NCI-H526 treated with DMSO at 0.1 percent for 48 hours (cell line): ENCODE measurements around the gene WFDC10A.
"Not testable (repeated sequence)": the region's sequence is repeated elsewhere in the genome, so short reads cannot be mapped to it uniquely, and the experiment has no call there.

ENCODE experiments used
- DNase-seq: peaks from one replicate; lab custom pipeline; 2025; lab: John Stamatoyannopoulos, UW

WFDC10A gene

DNA sequence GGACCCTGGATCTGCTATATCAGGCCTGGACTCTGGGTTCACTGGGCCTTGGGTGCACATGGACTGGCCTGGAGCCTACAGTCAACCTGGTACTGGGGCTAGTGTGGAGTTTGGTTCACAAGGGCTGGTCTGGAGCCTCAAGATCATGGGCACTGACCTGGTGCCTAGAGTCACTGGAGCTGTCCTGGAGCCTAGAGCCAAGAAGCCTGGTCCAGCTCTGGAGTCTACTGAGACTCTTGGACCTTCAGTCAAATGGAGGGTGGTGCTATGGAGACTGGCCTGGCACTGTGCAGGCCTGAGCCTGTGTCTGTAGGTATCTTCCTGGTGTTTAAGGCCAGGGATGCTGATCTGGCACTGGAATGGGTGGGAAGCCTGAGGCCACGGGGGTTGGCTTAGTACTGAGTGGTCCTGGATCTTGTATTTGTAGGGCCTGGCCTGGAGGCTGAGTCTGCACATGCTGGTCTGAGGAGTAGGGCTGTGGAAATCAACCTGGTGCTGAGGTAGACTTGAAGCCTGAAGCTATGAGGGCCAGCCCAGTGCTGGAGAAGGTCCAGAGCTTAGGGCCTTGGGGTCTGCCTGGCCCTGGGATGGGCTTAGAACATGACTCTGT lies 18.0 kb downstream of the WFDC10A start:
- no peak for DNase-seq

DNA sequence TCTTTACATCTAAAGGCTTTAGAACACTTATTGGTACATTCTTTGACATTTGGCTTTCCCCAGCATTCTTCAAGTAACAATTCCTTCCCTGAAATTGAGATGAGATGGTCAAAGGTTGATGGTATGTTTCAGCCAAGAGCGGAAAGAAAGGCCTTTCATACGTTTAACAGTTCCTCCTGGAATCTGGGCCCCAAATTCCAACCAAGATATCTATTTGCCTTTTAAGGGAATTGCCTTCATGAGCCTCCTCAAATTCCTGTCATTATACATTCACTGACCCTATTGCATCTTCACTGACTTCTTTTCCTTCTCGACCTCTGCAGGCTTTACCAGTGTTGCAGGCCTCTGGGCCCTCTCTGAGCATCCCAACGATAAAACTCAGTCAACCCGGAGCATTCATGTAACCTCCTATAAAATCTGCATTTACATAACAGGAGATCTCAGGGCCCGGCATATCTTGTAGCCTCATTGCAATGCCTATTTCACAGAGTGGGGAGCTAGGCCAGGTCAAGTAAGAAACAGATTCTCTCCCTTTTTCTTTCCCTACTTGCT lies 19.8 kb downstream of the WFDC10A start:
- no peak for DNase-seq

DNA sequence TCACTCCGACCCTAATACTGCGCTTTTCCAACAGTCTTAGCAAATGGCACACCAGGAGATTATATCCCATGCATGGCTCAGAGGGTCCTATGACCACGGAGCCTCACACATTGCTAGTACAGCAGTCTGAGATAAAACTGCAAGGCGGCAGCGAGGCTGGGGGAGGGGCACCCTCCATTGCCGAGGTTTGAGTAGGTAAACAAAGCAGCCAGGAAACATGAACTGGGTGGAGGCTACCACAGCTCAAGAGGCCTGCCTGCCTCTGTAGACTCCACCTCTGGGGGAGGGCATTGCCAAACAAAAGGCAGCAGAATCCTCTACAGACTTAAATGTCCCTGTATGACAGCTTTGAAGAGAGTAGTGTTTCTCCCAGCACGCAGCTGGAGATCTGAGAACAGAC lies 22.2 kb downstream of the WFDC10A start:
- DNase-seq = not testable (repeated sequence)

DNA sequence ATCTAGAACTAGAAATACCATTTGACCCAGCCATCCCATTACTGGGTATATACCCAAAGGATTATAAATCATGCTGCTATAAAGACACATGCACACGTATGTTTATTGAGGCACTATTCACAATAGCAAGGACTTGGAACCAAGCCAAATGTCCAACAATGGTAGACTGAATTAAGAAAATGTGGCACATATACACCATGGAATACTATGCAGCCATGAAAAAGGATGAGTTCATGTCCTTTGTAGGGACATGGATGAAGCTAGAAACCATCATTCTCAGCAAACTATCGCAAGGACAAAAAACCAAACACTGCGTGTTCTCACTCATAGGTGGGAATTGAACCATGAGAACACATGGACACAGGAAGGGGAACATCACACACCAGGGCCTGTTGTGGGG lies 27.5 kb downstream of the WFDC10A start:
- DNase-seq = not testable (repeated sequence)

DNA sequence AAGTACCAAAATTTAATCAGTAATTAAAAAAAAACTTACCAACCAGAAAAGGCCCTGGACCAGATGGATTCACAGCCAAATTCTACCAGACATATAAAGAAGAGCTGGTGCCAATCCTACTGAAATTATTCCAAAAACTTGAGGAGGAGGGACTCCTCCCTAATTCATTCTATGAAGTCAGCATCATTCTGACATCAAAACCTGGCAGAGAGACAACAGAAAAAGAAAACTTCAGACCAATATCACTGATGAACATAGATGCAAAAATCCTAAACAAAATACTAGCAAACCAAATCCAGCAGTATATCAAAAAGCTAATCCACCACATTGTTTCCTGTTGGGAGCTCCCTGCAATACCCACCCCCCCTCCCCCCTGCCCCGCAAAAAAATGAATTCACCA lies 40.6 kb downstream of the WFDC10A start, which contains the start of gene WFDC11:
WFDC11 (minus strand) TSS at position 101 of the 400 bp plus-strand sequence. CDS start 19,639 bp downstream, outside the sequence.
- DNase-seq = no peak

DNA sequence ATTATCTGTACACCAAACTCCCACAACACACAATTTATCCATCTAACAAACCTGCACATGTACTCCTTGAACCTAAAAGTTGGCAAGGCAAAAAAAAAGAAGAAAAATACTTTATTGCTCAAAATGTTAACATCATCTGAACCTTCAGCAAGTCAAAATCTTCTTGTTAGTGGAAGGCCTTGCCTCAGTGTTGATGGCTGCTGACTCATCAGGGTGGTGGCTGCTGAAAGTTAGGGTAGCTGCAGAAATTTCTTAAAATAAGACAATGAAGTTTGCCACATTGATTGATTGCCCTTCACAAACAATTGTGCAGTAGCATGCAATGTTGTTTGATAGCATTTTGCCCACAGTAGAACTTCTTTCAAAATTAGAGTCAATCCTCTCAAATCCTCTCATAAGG lies 43.2 kb downstream of the WFDC10A start:
- no peak for DNase-seq

DNA sequence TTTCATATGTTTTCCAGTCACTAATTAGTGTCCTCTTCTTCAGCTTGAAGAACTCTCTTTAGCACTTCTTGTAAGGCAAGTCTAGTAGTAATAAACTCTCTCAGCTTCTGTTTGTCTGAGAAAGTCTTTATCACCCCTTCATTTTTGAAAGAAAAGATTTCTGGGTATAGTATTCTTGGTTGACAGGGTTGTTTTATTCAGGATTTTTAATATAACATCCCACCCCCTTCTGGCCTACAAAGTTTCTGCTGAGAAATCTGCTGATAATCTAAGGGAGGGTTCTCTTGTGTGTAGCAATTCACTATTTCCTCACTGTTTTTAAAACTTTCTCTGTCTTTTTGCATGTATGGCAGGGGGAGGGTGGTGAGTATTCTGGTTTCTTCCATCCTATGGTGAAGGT lies 50.1 kb downstream of the WFDC10A start:
- DNase-seq = no peak
